Pancreas (tissue), 10 donors: Measurements from ENCODE around the gene USP6. TPM values are rescaled to one million over a fixed set of nuclear protein-coding genes. Genes with fewer than 3 reads are reported as not detected.

Source experiments
- ATAC-seq, 4 donors: fragments of 200-7000 bp; cut with Tn5 transposase; one replicate each; pipeline versions ENCODE4 v1.8.0 to v1.9.1; 2020; ENCODE audit warnings: mild to moderate bottlenecking in 4 of 4, moderate library complexity in 4 of 4
- DNase-seq, 6 donors: peaks; one replicate each; pipeline ENCODE4 v3.0.0-alpha.2; 2020
- FAIRE-seq: peaks from 2 replicates; lab custom pipeline; 2012; peaks lifted over from hg19 to GRCh38; lab: Jason Lieb, UNC
- H3K27ac ChIP-seq, 4 donors: fragments of 200-600 bp; sonication (generic); 1 replicate in 3 of 4; 2 replicates in 1 of 4; pipeline versions ENCODE4 v1.5.0 to v1.8.0; 2020
- H3K27me3 ChIP-seq, 4 donors: fragments of 200-600 bp; one replicate each; pipeline ENCODE4 v1.8.0; 2021
- H3K36me3 ChIP-seq, 3 donors: fragments of 200-600 bp; sonication (generic) in 1 of 3; one replicate each; pipeline versions ENCODE4 v1.5.0 to v1.8.0; 2020 to 2021
- H3K4me1 ChIP-seq, 3 donors: fragments of 200-600 bp; one replicate each; pipeline ENCODE4 v1.8.0; 2021
- H3K4me3 ChIP-seq, 4 donors: fragments of 200-600 bp; sonication (generic) in 2 of 4; one replicate each; pipeline versions ENCODE4 v1.5.0 to v1.8.0; 2020 to 2021
- H3K9me3 ChIP-seq, 4 donors: fragments of 200-600 bp; one replicate each; pipeline ENCODE4 v1.8.0; 2021
- WGBS, 2 donors: extraction: QIAGEN DNeasy Blood & Tissue Kit; methylation state at CpG; one replicate each; pipeline ENCODE4 v1.1.7; 2013; 5-methylcytosine and 5-hydroxymethylcytosine counted together
- intact Hi-C, 3 donors: fragments of 100-400 bp; cut with DNase I; formaldehyde crosslinking; loops; one replicate each; pipeline versions ENCODE4 v1.11.1 to v1.14.2; 2022
- polyA plus RNA-seq, 2 donors: library from polyadenylated mRNA; stranded (reverse); fragments of 200-250 nt; gene quantifications; one replicate each; pipeline ENCODE4 v1.2.3, GENCODE V29; 2013
- total RNA-seq, 6 donors: library from RNA; stranded (reverse); fragmentation: NEBNext Ultra II Directional in 4 of 6; extraction: Animal tissue kit (Norgen Biotek cat#: 25700) in 4 of 6; gene quantifications; one replicate each; pipeline versions ENCODE4 v1.2.1 to v1.2.4, GENCODE V29; 2021 to 2023
- TF ChIP-seq, protein P1 (sequence below), 4 donors: fragments of 200-600 bp; sonication (generic) in 3 of 4; IDR thresholded peaks; one replicate each; pipeline versions ENCODE4 v1.5.0 to v1.8.0; 2021; ENCODE audit warnings: antibody characterized with exemption in 4 of 4
- donor health status: healthy with polysubstance abuse.
- donor health status: DM: no; HTN: no; CAD: no; lungs with moderate emphysema.
- donor health status: DM: no; HTN: no; CAD: no.
- donor health status: control.
- donor health status: control.
- donor health status: Bipolar disorder and iron deficiency.
- donor health status: DM: yes; HTN: yes; CAD: no.
- donor health status: DM: no; HTN: no; CAD: no.
- donor health status: DM: no; HTN: no; CAD: no.
- donor health status: DM: yes; HTN: yes; CAD: no.

The USP6 gene
- total and polyA plus RNA-seq, 8 donors, result 0.03 to 0.09 (median 0.05) TPM

DNA sequence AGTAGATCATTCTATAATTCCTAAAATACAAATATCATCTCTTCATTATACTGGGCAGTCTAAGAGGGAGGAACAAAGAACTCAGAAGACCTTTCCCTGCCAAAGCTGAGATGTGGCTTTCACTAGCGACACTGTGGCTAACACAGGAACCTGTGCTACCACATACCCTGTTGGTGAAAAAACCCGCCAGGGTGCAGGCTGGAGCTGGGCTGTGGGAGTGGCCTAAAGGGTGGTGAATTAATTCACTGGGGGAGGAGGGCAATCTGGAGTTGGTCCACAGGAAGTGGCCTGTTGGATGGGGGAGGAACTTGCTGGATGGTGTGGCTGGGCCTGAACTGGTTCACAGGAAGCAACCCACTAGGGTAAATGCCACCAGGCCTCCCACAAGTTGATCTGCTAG is 68.5 kb downstream of the USP6 start:
- intact Hi-C loops, result no loop called here
- ATAC-seq (no peak), DNase-seq (no peak), FAIRE-seq (no peak)
- TF ChIP-seq, protein P1, sequence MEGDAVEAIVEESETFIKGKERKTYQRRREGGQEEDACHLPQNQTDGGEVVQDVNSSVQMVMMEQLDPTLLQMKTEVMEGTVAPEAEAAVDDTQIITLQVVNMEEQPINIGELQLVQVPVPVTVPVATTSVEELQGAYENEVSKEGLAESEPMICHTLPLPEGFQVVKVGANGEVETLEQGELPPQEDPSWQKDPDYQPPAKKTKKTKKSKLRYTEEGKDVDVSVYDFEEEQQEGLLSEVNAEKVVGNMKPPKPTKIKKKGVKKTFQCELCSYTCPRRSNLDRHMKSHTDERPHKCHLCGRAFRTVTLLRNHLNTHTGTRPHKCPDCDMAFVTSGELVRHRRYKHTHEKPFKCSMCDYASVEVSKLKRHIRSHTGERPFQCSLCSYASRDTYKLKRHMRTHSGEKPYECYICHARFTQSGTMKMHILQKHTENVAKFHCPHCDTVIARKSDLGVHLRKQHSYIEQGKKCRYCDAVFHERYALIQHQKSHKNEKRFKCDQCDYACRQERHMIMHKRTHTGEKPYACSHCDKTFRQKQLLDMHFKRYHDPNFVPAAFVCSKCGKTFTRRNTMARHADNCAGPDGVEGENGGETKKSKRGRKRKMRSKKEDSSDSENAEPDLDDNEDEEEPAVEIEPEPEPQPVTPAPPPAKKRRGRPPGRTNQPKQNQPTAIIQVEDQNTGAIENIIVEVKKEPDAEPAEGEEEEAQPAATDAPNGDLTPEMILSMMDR (IDR thresholded peaks at IDR 0.05), result no peak
- no peaks in the 10 kb centered on the region for H3K27me3 ChIP-seq
- no peaks in the 10 kb centered on the region for H3K4me1 ChIP-seq
- no peak overlapping the region for H3K4me3 ChIP-seq
- H3K27ac ChIP-seq, result no peak overlapping the region
- peaks cover 0 to 8% (median 0%) of the 10 kb centered on the region in 3 donors for H3K36me3 ChIP-seq
- 97 to 100% methylated on average over 2 of the region's 2 CpGs for WGBS, 2 donors
- H3K9me3 ChIP-seq, result peaks cover 0 to 36% (median 20%) of the 10 kb centered on the region in 4 donors

DNA sequence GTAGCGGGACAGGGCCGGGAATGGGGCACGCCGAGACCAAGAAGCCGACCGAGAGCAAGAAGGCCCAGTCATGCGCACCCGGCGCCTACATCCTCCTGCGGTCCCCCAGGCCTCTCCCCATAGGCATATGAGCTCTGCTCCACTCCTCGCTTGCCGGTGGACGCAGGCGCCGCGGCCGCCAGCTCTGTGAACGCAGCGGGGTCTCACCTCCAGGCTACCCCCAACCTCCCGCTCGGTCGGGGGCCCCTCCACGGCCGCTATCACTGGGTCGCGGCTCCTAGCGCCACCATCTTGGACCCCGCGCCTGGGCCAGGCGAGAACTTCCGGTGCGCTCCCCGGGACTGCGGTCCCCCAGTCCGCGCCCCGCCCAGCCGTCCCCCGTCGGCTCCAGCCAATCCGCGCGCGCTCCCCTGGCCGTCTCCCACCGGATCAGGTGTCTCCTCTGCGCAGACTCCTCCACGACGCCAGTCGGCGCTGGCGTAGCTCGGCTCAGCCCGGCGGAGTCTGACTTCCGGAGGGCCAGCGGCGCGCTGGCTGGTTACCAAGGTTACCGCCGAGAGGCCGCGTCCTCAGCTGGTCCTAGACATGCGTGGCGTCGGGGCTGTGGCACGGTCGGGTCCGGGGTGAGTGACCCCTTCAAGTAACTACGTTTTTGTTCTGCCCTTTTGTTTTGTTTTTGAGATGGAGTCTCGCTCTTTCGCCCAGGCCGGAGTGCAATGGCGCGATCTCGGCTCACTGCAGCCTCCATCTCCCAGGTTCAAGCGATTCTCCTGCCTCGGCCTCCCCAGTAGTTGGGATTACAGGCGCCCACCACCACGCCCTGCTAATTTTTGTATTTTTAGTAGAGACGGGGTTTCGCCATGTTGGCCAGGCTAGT is 75.9 kb downstream of the USP6 start, which contains the start of gene ZNF594:
Gene ZNF594, minus strand, starts transcription at position 328 of the 877 bp plus-strand sequence. CDS start 7,612 bp downstream, outside the sequence.
- TF ChIP-seq, protein P1 (IDR thresholded peaks at IDR 0.05), result peak; percentile 53 to 76 (median 64)
- H3K27me3 ChIP-seq, result no peaks in the 10 kb centered on the region
- FAIRE-seq (no peak), DNase-seq (peak; percentile 96 to 99 (median 97)), ATAC-seq (peak; percentile 99 to 100 (median 100))
- peaks cover 3 to 6% (median 4%) of the 10 kb centered on the region in 3 donors for H3K4me1 ChIP-seq
- peak within 1 kb of the TSS; percentile 19 to 65 (median 37) for H3K27ac ChIP-seq
- intact Hi-C loops, result no loop called here
- 3% methylated on average over 67 to 82 of the region's 82 CpGs for WGBS, 2 donors
- H3K9me3 ChIP-seq, result no peaks in the 10 kb centered on the region
- H3K36me3 ChIP-seq, result no peaks in the 10 kb centered on the region
- peak within 1 kb of the TSS; percentile 52 to 95 (median 82) for H3K4me3 ChIP-seq

DNA sequence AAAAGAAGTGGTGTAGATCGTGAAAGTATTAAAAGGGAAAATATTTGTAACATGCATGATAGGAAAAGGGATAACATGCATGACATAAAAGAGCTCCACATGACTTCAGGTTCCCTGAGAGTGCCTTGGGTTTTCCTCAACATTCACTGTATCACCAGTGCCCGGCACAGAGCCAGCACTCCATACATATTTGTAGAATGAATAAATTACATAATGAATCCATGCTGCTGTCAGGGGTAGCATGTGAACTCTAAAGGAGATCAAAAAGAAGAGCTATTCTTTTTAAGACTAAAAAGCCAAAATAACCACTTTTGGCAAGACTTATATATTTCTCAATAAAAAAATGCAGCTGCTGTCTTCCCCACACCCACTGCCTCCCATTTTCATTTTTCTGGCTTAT is 78.5 kb downstream of the USP6 start:
- no peaks in the 10 kb centered on the region for H3K9me3 ChIP-seq
- 92 to 95% methylated on average over 2 of the region's 2 CpGs for WGBS, 2 donors
- TF ChIP-seq, protein P1 (IDR thresholded peaks at IDR 0.05), result no peak
- peaks cover 3 to 6% (median 4%) of the 10 kb centered on the region in 3 donors for H3K4me1 ChIP-seq
- H3K36me3 ChIP-seq, result no peaks in the 10 kb centered on the region
- no peak for FAIRE-seq
- no peak overlapping the region for H3K27ac ChIP-seq
- no peak for ATAC-seq
- no peaks in the 10 kb centered on the region for H3K27me3 ChIP-seq
- intact Hi-C loops, result no loop called here
- H3K4me3 ChIP-seq, result no peak overlapping the region
- no peak for DNase-seq

DNA sequence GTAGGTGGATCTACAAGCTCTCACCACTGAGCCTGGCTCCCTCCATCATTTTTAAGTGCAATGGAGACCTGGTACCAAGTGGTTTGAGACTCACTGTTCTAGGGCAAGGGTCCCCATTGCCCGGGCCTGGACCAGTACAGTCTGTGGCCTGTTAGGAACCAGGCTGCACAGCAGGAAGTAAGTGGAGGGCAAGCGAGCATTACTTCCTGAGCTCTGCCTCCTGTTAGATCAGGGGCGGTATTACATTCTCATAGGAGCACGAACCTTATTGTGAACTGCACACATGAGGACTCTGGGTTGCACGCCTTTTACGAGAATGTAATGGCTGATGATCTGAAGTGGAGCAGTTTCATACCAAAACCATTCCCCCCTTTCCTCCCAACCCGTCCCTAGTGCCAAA is 82.6 kb downstream of the USP6 start:
- H3K4me1 ChIP-seq, result no peaks in the 10 kb centered on the region
- no peaks in the 10 kb centered on the region for H3K36me3 ChIP-seq
- H3K27me3 ChIP-seq, result no peaks in the 10 kb centered on the region
- TF ChIP-seq, protein P1 (IDR thresholded peaks at IDR 0.05), result no peak
- H3K4me3 ChIP-seq, result no peak overlapping the region
- intact Hi-C loops, result no loop called here
- no peak for ATAC-seq
- FAIRE-seq, result no peak
- WGBS, 2 donors, result 93 to 98% methylated on average over 7 of the region's 7 CpGs
- H3K27ac ChIP-seq, result no peak overlapping the region
- no peak for DNase-seq
- no peaks in the 10 kb centered on the region for H3K9me3 ChIP-seq

DNA sequence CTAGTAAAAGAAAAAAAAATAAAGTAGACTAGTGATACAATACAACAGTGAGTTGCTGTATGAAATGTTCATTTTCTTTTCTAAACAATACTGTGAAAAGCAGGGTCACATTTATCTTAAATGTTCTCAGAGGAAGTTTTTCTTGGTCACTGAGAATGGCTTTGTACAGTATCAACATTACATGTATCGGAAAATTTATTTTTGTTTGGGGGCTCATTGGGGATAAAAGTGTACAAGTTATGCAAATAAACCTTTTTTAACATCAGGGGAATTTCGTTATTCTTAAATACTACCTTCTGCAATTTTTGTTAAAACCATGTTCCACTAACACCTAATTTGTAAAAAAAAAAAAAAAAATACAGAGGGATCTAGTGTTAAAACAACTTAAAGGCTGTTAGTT is 84.5 kb downstream of the USP6 start:
- intact Hi-C loops, result no loop called here
- H3K9me3 ChIP-seq, result no peaks in the 10 kb centered on the region
- H3K27ac ChIP-seq, result no peak overlapping the region
- ATAC-seq (no peak), FAIRE-seq (no peak), DNase-seq (no peak)
- no peaks in the 10 kb centered on the region for H3K36me3 ChIP-seq
- TF ChIP-seq, protein P1 (IDR thresholded peaks at IDR 0.05), result no peak
- WGBS, 2 donors, result 50 to 72% methylated on average over 2 of the region's 2 CpGs
- H3K4me3 ChIP-seq, result no peak overlapping the region
- H3K27me3 ChIP-seq, result no peaks in the 10 kb centered on the region
- no peaks in the 10 kb centered on the region for H3K4me1 ChIP-seq
